ENCODE measurements around the gene ADAR.

GRCh38 chr1:154541231-154541630 lies 66.8 kb downstream of the ADAR start:
- TF ChIP-seq EZH2 (IDR thresholded peaks at IDR 0.05; ENCODE audit: insufficient read depth, poor library complexity, severe bottlenecking) = no peak
- TF ChIP-seq EZH2phosphoT487 (IDR thresholded peaks at IDR 0.05; ENCODE audit: insufficient read depth, low read depth) = no peak
